ENCODE results near the gene CAND2. TPM values are rescaled to one million over a fixed set of nuclear protein-coding genes. Genes with fewer than 3 reads are reported as not detected.
"Not testable (repeated sequence)": the region's sequence is repeated elsewhere in the genome, so short reads cannot be mapped to it uniquely, and the experiment has no call there.

CAND2 gene
- total RNA-seq, 1 donor from 2014 or later: 14.0 TPM

- TF ChIP-seq CTCF (IDR thresholded peaks at IDR 0.05; ENCODE audit: unreplicated experiment): peak; percentile 1
- H3K36me3 Mint-ChIP-seq: peaks cover 18% of the 10 kb centered on the region
- DNase-seq (ENCODE audit: low spot score in 2 of 2, unreplicated experiment in 2 of 2): no peak
- H3K27me3 Mint-ChIP-seq (ENCODE audit: low read depth): no peaks in the 10 kb centered on the region
- H3K4me3 Mint-ChIP-seq: peak overlapping the region; percentile 100
- H3K4me1 Mint-ChIP-seq: peaks cover 37% of the 10 kb centered on the region
- H3K27ac Mint-ChIP-seq: peak overlapping the region; percentile 100
- H3K9me3 Mint-ChIP-seq: no peaks in the 10 kb centered on the region
These were observed 45.5 kb downstream of the CAND2 start for GRCh38 chr3:12841970-12842328.

GRCh38 chr3:12842469-12842868, 46.0 kb downstream of the CAND2 start:
- H3K4me1 Mint-ChIP-seq: peaks cover 32% of the 10 kb centered on the region
- no peaks in the 10 kb centered on the region for H3K27me3 Mint-ChIP-seq (ENCODE audit: low read depth)
- H3K36me3 Mint-ChIP-seq: peaks cover 15% of the 10 kb centered on the region
- no peak overlapping the region for H3K4me3 Mint-ChIP-seq
- no peak for DNase-seq (ENCODE audit: low spot score in 2 of 2, unreplicated experiment in 2 of 2)
- no peak for TF ChIP-seq CTCF (IDR thresholded peaks at IDR 0.05; ENCODE audit: unreplicated experiment)
- no peak overlapping the region for H3K27ac Mint-ChIP-seq
- no peaks in the 10 kb centered on the region for H3K9me3 Mint-ChIP-seq

GRCh38 chr3:12845811-12846210, 49.3 kb downstream of the CAND2 start:
- no peak for DNase-seq (ENCODE audit: low spot score in 2 of 2, unreplicated experiment in 2 of 2)
- Mint-ChIP-seq H3K27me3 (ENCODE audit: low read depth) (no peaks in the 10 kb centered on the region), H3K27ac (no peak overlapping the region), H3K36me3 (no peaks in the 10 kb centered on the region), H3K4me3 (no peak overlapping the region), H3K9me3 (no peaks in the 10 kb centered on the region), H3K4me1 (peaks cover 1% of the 10 kb centered on the region)
- TF ChIP-seq CTCF (IDR thresholded peaks at IDR 0.05; ENCODE audit: unreplicated experiment): no peak

- peaks cover 2% of the 10 kb centered on the region for H3K4me1 Mint-ChIP-seq
- no peak overlapping the region for H3K4me3 Mint-ChIP-seq
- H3K9me3 Mint-ChIP-seq: no peaks in the 10 kb centered on the region
- TF ChIP-seq CTCF (IDR thresholded peaks at IDR 0.05; ENCODE audit: unreplicated experiment): no peak
- DNase-seq (ENCODE audit: low spot score in 2 of 2, unreplicated experiment in 2 of 2): no peak
- no peaks in the 10 kb centered on the region for H3K36me3 Mint-ChIP-seq
- peaks cover 24% of the 10 kb centered on the region for H3K27me3 Mint-ChIP-seq (ENCODE audit: low read depth)
- H3K27ac Mint-ChIP-seq: no peak overlapping the region
These were observed 55.7 kb downstream of the CAND2 start for GRCh38 chr3:12852201-12852600.

- H3K27me3 Mint-ChIP-seq (ENCODE audit: low read depth): peaks cover 26% of the 10 kb centered on the region
- H3K27ac Mint-ChIP-seq; H3K4me3 Mint-ChIP-seq; H3K9me3 Mint-ChIP-seq; H3K36me3 Mint-ChIP-seq; H3K4me1 Mint-ChIP-seq; DNase-seq (ENCODE audit: low spot score in 2 of 2, unreplicated experiment in 2 of 2): not testable (repeated sequence)
These were observed 57.4 kb downstream of the CAND2 start for GRCh38 chr3:12853847-12854246.

GRCh38 chr3:12854565-12854964, 58.1 kb downstream of the CAND2 start:
- no peak for TF ChIP-seq CTCF (IDR thresholded peaks at IDR 0.05; ENCODE audit: unreplicated experiment)
- Mint-ChIP-seq H3K4me1 (peaks cover 2% of the 10 kb centered on the region), H3K4me3 (no peak overlapping the region), H3K27me3 (ENCODE audit: low read depth) (peaks cover 28% of the 10 kb centered on the region), H3K9me3 (no peaks in the 10 kb centered on the region), H3K36me3 (no peaks in the 10 kb centered on the region), H3K27ac (no peak overlapping the region)
- no peak for DNase-seq (ENCODE audit: low spot score in 2 of 2, unreplicated experiment in 2 of 2)
